ENCODE data around the gene TTC34.
"Not testable (repeated sequence)": the region's sequence is repeated elsewhere in the genome, so short reads cannot be mapped to it uniquely, and the experiment has no call there.

The TTC34 gene

DNA sequence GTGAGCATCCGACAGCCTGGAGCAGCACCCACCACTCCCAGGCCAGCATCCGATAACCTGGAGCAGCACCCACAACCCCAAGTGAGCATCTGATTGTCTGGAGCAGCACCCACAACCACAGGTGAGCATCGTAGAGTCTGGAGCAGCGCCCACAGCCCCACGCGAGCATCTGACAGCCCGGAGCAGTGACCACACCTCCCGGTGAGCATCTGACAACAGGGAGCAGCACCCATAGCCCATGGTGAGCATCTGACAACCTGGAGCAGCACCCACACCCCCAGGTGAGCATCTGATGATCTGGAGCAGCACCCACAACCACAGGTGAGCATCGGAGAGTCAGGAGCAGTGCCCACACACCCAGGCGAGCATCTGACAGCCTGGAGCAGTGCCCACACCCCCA, 143.6 kb downstream of the TTC34 start:
- not testable (repeated sequence) for DNase-seq (ENCODE audit: low read depth)

DNA sequence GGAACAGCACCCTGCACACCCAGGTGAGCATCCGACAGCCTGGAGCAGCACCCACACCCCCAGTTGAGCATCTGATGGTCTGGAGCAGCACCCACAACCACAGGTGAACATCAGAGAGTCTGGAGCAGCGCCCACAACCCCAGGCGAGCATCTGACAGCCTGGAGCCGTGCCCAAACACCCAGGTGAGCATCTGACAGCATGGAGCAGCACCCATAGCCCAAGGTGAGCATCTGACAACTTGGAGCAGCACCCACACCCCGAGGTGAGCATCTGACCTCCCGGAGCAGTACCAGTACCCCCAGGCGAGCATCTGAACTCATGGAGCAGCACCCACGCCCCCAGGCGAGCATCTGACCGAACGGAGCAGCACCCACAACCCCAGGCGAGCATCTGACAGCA, 144.4 kb downstream of the TTC34 start:
- DNase-seq (ENCODE audit: low read depth) = not testable (repeated sequence)

DNA sequence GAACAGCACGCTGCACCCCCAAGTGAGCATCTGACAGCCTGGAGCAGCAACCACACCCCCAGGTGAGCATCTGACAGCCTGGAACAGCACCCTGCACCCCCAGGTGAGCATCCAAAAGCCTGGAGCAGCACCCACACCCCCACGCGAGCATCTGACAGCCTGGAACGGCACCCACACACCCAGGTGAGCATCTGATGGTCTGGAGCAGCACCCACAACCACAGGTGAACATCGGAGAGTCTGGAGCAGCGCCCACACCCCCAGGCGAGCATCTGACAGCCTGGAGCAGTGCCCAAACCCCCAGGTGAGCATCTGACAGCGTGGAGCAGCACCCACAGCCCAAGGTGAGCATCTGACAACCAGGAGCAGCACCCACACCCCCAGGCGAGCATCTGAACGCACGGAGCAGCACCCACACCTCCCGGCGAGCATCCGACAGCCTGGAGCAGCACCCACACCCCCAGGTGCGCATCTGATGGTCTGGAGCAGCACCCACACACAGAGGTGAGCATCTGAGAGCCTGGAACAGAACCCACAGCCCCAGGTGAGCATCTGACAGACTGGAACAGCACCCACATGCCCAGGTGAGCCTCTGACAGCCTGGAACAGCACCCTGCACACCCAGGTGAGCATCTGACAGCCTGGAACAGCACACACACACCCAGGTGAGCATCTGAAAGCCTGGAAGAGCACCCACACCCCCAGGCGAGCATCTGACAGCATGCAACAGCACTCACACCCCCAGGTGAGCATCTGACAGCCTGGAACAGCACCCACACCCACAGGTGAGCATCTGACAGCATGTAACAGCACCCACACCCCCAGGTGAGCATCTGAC, 145.7 kb downstream of the TTC34 start:
- not testable (repeated sequence) for DNase-seq (ENCODE audit: low read depth)

DNA sequence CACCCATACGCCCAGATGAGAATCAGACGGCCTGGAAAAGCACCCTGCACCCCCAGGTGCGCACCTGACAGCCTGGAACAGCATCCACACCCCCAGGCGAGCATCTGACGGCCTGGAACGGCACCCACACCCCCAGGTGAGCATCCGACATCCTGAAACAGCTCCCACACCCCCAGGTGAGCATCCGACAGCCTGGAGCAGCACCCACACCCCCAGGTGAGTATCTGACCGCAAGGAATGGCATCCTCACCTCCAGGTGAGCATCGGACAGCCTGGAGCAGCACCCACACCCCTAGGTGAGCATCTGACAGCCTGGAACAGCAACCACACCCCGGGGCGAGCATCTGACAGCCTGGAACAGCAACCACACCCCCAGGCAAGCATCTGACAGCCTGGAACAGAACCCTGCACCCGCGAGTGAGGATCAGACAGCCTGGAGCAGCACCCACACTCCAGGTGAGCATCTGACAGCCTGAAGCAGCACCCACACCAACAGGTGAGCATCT, 147.0 kb downstream of the TTC34 start:
- not testable (repeated sequence) for DNase-seq (ENCODE audit: low read depth)

DNA sequence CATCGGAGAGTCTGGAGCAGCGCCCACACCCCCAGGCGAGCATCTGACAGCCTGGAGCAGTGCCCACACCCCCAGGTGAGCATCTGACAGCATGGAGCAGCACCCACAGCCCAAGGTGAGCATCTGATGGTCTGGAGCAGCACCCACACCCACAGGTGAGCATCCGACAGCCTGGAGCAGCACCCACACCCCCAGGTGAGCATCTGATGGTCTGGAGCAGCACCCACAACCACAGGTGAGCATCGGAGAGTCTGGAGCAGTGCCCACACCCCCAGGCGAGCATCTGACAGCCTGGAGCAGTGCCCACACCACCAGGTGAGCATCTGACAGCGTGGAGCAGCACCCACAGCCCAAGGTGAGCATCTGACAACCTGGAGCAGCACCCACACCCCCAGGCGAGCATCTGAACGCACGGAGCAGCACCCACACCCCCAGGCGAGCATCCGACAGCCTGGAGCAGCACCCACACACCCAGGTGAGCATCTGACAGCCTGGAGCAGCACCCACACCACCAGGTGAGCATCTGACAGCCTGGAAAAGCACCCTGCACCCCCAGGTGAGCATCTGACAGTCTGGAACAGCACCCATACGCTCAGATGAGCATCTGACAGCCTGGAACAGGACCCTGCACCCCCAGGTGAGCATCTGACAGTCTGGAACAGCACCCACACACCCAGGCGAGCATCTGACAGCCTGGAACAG, 147.6 kb downstream of the TTC34 start:
- DNase-seq (ENCODE audit: low read depth) = not testable (repeated sequence)

DNA sequence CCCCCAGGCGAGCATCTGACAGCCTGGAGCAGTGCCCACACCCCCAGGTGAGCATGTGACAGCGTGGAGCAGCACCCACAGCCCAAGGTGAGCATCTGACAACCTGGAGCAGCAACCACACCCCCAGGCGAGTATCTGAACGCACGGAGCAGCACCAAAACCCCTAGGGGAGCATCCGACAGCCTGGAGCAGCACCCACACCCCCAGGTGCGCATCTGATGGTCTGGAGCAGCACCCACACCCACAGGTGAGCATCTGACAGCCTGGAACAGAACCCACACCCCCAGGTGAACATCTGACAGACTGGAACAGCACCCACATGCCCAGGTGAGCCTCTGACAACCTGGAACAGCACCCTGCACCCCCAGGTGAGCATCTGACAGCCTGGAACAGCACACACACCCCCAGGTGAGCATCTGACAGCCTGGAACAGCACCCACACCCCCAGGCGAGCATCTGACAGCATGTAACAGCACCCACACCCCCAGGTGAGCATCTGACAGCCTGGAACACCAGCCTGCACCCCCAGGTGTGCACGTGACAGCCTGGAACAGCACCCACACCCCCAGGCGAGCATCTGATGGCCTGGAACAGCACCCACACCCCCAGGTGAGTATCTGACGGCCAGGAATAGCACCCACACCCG, 148.4 kb downstream of the TTC34 start:
- DNase-seq (ENCODE audit: low read depth) = not testable (repeated sequence)

DNA sequence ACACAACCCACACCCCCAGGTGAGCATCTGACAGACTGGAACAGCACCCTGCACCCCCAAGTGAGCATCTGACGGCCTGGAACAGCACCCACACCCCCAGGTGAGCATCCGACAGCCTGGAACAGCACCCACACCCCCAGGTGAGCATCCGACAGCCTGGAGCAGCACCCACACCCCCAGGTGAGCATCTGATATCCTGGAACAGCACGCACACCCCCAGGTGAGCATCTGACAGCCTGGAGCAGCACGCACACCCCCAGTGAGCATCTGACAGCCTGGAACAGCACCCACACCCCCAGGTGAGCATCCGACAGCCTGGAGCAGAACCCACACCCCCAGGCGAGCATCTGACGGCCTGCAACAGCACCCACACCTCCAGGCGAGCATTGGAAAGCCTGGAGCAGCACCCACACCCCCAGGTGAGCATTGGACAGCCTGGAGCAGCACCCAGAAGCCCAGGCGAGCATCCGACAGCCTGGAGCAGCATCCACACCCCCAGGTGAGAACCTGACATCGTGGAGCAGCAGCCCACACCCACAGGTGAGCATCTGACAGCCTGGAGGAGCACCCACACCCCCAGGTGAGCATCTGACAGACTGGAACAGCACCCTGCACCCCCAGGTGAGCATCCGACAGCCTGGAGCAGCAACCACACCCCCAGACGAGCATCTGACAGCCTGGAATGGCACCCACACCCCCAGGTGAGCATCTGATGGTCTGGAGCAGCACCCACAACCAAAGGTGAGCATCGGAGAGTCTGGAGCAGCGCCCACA, 149.2 kb downstream of the TTC34 start:
- DNase-seq (ENCODE audit: low read depth) = not testable (repeated sequence)

DNA sequence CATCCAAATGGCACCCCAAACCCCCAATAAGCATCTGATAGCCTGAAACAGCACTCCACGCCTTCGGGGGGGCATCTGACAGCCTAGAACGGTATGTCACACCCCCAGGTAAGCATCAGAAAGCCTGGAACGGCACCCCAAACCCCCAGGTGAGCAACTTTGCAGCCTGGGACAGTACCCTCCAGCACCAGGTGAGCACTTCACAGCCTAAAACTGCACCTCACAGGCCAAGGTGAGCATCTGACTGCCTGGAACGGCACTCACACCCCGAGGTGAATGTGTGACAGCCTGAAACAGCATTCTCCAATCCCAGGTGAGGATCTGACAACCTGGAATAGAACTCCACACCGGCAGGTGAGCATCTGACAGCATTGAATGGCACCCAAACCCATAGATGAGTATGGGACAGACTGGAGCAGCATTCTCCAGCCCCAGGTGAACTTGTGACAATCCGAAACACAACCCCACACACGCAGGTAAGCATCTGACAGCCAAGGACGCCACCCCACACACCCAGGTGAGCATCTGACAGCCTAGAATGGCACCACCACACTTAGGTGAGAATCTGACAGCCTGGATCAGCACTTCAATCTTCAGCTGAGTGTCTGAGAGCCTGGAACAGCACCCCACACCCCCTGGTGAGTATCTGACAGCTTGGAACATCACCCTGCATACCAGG, 150.4 kb downstream of the TTC34 start:
- DNase-seq (ENCODE audit: low read depth) = no peak

DNA sequence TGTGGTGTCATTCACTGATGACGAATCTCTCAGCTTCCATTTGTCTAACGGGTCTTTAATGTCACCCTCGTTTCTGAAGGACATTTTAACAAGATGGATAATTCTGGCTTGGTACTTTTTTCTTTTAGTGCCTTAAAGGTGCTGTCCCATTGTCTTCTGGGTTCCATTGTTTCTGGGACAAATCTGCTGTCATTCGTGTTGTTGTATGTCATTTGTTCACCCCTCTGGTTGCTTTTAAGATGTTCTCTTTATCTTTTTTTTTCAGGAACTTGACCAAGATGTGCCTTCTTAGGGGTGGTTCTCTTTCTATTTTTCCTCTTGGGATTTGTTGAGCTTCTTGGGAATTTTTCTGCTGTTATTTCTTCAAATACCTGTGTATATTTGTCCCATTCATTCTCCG, 154.7 kb downstream of the TTC34 start:
- DNase-seq (ENCODE audit: low read depth) = no peak

DNA sequence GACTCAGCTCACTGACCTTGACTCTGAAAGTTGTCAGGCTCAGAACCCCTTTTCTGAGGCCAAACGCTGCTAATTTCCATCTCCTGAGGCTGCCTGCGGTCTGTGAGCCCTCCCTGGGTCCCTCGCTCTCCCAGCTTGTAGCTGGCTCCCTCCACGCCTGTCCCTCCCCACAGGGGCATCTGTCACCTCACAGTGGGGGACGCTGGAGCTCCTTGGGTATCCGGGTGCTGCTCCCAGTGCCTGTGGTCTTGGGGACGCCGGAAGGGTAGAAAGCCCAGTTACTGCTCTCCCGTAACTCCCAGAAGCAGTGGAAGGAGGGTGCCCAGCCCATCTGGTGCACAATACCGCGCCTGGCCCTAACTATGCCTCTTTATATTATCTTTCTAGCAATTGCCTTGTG, 155.7 kb downstream of the TTC34 start:
- DNase-seq (ENCODE audit: low read depth) = no peak

DNA sequence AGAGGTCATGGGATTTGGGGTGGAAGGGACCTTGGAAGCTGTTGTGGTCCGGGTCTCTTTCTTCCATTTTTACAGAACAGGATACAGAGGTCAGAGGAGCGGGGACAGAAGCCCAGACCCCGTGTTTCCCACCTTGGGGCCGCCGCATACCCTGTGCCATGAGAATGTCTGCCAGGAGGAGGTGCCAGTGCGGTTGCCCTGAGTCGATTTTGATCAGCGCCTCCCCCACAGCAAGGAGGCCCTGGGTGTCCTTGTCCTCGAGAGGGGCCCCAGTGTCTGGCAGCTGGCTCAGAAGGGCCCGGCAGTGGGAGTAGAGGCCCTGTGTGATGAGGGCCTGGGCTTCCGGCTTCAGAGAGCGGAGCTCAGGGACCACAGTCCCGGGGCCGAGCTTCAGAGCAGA, 156.3 kb downstream of the TTC34 start:
- no peak for DNase-seq (ENCODE audit: low read depth)

DNA sequence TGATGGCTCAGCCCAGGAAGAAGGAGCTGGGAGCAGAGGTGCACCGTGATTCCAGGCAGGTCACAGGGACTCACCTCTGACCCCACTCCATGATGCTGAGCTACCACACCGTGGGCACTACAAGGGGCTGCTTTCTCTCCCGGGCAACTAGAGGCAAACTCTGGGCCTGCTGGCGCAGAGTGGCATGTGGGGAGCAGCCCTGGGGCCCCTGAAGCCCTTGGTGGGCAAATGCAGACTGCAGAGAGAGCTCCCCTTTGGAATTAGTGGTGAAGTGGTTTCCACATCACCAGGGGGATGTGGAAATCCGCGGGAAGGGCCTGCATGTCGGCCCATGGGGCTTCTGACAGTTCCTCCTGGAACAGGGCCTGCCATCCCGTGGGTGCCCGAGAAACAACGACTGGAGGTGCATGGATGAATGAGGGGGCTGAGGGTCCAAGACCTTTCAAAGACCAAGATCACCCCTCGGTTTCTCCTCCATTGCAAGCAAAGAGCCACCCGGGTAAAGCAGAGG, 156.8 kb downstream of the TTC34 start:
- no peak for DNase-seq (ENCODE audit: low read depth)

DNA sequence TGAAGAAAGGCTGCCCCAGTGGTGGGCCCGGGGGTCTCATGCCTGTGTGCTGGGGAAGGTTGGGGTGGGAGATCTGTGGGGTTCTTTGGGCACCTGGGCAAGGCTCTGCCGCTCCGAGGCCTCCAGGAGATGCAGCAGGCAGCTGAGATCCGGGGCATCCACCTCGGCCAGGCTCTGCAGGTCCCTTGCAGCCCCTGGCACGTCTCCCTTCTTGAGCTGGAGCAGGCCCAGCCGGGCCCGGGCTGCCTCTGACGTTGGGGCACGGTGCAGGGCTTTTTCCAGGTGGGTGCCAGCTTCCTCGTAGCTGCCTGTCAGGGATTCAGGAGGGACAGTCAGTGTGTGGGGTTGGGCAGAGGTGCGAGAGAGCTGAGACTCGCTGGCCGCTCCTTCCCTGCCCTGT, 157.3 kb downstream of the TTC34 start:
- DNase-seq (ENCODE audit: low read depth) = no peak

DNA sequence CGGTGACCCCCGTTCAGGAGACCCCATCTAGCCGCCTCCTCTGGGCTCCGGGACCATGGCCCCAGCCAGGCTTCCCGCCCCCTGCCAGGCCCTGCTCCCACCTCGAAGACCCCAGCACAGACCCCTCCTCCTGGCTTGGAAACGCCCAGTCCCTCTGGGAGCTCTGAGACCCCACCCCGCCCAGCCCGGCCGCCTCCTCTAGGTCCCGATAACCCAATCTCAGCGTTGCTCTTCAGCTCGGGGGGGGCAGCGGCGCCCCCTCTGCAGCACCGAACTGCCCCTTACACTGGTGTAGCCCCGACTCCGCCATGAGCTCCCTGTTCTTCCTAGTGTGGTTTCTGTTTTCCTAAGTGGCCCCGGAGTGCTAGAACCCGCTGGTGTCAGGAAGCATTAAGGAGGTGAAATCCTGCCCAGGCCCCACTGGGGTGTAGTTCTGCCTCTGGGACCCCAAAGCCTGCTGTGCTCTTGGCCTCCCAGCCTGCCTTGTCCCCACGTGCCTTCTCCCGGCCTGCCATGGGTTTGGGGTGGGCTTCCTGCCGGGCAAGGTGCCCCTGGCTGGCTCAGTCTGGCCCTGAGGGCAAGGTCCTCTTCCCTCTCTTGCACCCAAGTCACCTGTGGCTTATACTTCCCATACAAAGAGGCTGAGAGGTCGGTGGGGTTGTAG, 157.9 kb downstream of the TTC34 start:
- no peak for DNase-seq (ENCODE audit: low read depth)

DNA sequence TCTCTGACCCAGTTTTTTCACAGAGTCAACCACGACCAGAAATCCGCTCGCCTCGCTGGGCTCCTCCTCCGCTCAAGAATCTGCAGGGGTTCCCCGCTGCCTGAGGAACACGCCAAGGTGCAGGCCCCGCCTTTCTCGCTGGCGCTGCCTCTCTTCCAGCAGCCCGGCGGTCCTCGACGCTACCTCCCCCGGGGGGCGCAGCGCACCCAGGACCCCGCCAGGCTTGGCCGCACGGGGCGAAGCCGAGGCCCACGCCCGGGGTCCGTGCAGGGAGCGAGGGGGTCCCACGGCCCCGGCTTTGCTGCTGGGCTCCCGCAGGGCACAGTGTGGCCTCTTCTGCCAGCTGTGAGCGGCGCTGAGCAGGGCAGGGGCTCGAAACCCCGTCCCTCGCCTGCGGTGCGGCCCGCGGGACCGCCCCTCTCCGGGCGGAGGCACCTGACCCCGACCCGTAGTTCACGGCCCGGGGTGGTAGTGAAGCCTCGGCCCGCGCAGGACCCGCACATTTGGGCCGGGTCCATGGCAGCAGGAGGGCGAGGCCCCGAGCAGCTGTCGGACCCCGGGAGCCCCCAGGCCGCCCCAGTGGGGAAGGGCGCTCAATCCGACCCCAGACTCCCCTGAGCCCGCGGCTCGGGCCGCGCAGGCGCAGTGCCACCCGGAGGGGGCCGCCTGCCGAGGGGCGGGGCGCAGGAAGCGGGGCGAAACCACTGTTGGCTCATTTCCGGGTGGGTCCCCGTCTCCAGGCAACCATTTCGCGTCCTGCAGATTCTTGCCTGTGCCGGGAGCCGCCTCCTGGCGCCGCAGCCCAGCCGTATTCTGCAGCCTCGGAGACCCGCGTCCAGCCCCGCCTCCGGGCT, 158.7 kb downstream of the TTC34 start:
- peak; percentile 48 for DNase-seq (ENCODE audit: low read depth)

DNA sequence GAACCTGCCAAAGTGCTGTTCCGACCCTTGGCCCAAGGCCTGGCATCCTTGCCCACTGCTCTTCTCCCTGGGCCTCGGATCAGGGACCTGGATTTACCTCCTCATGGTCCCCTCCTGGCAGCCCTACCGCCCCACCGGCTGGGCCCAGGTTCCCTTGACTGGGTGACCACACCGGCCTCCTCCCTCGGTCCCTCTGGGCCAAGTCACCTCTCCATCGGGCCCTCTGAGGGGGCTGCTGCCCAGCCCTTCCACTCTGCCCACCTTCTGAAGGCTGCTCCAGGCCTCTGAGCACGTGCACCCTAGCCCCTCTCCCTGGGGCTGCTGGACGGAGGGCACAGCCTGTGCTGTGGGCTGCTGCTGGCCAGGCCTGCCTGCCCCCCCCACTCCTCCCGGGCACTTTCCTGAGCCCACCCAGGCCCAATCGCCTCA, 159.3 kb downstream of the TTC34 start:
- DNase-seq (ENCODE audit: low read depth) = no peak

DNA sequence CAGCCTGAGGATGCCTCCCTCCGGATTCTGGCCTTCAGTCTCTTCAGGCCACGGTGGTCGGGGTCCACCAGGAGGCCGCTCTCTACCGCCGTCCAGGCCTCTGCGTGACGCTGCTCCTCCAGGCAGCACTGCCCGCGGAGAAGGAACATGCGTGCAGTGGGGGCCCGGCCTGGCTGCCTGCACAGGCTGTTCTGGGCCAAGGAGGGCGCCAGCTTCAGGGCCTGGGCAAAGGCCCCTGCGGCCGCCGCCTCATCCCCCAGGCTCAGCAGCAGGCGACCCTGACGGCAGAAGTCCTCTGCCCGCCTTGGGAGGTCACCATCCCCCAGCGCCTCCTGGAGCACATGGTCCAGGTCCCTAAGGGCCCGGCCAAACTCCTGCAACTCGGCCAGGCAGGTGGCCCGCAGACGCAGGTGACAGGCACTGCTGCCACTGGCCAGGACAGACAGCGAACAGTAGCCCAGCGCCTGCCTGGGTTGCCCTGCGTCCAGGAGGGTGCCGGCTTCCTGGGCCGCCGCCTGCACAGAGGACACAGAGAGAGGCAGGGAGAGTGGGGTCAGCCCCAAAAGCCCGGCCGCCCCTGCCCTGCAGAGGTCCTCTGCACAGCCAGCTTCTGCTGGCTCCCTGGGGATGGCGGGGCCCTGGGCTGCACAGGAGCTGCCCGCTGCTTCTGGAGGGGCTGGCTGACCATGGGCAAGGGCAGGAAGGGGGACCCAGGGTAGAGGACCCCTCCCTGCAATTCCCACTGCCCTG, 159.9 kb downstream of the TTC34 start:
- DNase-seq (ENCODE audit: low read depth) = no peak

DNA sequence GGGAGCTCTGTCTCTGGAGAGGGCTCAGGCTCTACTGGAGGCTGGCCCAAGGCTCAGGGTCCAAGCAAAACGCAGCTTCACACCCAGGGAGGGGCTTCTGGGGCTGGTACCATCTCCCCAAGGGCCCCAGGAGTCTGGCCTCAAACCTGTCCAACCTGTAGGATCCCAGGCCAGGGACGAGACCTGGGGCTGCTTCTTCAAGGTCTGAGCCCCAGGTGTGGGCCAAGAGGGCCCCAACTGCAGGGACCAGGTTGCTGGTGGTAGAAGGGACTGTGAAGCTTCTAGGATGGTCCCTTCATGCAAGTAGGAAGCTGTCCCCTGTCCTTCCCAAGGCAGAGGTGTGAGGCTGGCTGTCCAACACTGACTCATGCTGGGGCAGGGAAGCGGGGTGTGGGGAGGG, 160.9 kb downstream of the TTC34 start:
- DNase-seq (ENCODE audit: low read depth) = no peak

Measured in non-pigmented ciliary epithelial cell (primary cell).